GM10847 (cell line): ENCODE results near the gene FSTL1.

Source experiments
- POLR2A ChIP-seq: IDR thresholded peaks from 2 replicates; pipeline ENCODE4 v1.6.1; 2011; ENCODE audit not compliant: insufficient read length; ENCODE audit errors: extremely low read depth

The FSTL1 gene

DNA sequence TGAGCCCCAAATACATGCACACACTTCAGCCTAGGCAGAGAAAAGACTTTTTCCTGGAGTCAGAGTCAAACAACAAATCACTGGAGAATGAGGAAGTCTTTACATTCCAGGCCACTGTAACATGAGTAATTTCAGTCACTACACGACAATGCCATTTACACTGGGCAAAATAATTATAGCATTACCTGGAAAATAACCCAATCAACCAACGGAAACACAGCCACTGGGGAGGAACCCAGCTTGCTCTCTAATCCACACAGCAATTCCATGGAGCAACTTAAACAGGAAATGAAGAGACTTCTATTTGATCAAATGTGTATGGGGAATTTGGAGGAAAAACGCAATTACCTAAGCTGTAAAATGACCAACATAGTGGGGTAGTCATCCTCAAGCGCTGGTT is 15.2 kb downstream of the FSTL1 start:
- TF ChIP-seq POLR2A: no peak

DNA sequence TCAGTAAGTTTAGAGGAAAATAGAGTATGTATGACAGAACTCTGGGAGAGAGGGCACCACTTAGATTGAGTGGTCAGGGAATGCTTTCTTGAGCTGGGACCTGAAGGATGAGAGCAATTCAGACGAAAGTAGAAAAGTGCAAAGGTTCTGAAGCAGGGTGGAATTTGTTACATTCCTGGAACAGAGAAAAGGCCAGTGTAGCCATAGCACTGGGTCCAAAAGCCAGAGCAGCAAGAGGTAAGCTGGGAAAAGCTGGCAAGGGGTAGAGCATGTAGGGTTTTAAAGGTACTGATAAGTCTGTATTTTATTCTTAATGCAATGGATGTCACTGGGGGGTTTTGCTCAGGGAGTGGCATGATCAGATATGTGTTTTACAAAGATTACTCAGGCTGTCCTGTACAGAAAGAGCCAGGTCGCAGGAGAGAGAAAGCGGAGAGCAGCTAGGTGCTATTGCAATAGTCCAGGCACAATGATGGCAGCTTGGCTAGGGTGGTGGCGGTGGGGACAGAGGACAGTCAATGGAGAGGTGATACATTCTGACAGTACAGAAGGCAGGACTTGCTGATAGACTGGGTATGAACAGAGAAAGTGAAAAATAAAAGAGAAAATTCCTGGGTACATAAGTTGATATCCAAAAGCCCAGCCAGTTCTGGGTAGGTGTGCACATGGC is 17.0 kb downstream of the FSTL1 start:
- no peak for TF ChIP-seq POLR2A

DNA sequence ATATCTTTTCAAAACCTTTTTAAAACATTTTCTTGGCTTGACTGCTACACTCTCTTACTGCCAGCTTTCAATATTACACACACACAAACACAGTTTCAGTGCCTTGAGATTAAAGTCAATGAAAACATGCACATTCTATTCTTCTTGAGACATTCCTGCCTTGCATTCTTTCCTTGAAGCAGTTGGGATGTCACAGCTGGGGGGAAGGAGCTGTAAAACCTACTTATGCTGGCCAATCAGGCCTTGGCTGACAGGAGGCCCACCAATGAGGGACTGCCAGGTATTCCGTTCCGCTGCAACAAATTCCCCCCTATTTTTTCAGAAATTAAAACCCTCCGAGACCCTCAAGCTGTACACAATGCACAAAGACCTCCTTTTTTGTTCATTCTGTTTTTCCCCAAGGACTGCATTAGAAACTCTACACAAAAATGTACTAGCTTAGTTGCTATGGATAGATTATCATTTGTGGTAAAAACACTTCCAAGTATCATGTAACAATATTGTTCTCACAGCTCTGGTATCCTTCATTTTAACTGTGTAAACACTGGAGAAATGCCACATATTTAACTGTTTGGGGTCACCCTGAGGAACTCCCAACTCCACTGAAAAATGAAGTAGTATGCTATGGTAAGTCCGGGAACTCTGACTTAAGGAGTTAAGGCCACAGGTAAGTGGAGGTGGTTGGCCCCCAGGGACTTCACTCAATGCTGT is 18.5 kb downstream of the FSTL1 start:
- no peak for TF ChIP-seq POLR2A

DNA sequence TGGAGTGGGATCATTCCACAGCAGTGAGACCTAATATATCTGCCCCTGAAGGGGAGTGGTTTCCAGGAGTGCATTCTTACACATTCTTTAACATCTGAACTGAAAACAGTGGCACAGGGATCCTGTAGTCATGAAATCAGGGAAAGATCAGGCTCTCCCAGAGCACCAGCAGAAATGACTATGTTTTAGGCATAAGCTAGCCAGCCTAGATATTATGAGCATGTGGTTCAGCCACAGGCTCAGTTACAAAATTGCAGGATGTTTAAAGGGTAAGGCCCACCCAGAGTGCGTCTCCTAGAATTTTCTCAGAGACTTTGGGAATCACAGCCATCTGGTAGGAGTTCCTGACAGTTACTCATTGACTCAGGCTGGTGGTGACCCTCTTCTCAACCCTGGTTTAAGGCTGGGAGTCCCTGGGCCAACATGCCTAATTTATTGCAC is 20.9 kb downstream of the FSTL1 start:
- TF ChIP-seq POLR2A: no peak

DNA sequence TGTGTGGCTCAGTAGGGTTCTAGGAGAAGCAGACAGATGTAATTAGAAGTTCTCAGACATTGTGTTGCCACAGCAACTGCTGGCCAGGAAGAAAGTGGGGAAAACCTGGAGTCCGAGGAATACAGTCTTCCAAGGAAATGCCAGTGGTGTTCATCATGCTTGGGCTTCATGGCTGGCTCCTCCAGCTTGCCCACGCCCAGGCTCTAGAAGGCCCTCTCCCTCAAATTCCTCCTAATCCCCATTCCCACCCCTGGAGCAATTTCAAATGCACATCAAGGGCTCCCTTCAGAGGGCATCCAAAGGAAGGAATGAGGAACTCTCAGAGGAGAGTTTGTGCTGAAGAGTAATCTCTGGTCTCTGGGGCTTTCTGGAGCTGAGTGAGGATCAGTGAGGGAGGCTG is 21.9 kb downstream of the FSTL1 start:
- no peak for TF ChIP-seq POLR2A

DNA sequence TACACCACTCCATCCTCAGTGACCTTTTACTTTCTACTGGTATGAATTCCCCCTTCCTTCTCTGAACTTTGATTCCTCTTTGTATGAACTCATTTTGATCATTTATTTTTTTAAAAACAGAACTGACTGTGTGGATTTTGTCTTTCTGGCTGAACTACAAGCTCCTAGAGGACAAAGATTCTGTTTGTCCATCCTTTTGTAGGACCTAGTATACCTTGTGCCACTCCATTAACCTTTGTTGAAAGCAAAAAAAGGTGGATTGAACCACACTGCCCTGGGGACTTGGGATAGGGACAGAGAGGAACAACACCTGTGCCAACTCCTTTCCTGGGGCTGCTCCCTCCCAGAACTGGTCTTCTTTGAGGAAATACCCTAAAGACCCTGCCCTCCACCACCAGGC is 23.6 kb downstream of the FSTL1 start:
- TF ChIP-seq POLR2A: no peak

DNA sequence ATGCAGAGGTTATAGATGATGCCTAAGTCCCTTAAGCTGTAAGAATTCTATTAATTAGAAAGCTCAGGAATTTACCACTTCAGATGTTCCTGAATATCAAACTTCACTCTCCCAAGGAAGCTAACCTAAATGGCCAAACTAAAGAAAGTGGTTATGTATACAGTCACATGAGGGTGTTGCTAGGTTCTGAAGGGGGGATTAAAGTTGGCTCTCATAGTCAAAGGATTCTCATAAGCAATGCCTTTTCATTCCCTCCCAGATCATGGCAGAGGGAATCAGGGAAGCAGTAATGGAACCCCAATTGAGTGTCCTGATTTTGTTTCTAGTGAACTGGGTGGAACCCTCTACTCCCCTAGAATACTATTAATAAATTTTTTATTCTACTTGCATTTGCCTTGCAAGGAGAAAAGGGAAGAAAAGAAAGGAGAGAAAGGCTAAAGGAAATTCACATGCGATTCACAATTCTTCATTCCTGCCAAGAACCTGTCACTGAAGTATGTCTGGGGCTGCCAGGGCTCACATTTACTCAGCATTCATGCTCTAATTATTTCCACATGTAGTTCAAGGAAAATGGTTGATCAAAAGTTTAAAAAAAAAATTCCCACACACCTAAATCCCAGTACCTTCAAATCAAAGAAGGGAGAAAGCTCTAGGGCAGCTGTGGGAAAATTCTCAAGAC is 25.1 kb downstream of the FSTL1 start:
- TF ChIP-seq POLR2A: no peak

DNA sequence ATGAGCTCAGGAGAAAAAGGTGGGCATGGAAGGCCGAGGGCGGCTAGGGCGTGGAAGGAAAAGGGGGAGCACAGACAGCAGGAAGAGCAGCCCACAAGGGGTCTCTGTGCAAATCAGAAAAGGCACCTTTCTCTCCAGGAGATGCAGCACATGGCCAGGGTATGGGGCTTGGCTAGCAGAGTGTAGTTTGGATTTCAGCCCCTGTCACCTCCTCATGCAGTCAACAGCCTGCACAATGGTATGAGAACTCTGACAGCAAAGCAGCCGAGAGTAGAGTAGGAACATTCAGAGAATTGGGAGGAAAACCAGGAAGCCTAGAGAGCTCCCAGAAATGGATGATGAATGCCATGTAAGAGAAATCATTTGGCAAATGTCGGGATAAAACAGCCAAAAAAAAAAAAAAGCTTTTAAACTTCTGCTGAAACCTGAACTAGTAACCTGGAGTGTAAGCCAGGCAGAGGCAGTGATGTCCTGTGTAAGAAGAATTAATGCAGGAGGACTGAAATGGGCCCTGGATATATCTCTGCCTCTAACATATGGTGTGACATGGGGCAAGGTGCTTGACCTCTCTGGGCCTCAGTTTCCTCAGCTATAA is 25.7 kb downstream of the FSTL1 start:
- TF ChIP-seq POLR2A: no peak

DNA sequence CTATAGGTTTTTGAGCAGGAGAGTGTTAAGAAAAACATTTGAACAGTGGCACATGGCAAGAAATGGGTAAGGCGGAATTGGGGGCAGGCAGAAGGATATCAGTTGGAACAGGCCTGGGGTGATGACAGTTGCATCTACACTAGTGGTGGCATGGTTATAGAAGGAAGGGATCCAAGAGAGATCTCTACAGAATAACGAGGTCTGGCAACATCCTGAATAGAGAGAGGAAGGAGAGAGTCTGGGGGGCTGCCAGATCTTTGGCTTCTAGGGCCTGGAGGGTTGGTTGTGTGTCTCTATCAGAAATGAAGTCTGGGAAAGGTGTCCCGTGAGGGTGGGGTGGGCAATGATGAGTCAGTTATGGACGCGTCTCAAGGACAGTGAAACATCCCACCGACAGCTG is 26.3 kb downstream of the FSTL1 start:
- no peak for TF ChIP-seq POLR2A

DNA sequence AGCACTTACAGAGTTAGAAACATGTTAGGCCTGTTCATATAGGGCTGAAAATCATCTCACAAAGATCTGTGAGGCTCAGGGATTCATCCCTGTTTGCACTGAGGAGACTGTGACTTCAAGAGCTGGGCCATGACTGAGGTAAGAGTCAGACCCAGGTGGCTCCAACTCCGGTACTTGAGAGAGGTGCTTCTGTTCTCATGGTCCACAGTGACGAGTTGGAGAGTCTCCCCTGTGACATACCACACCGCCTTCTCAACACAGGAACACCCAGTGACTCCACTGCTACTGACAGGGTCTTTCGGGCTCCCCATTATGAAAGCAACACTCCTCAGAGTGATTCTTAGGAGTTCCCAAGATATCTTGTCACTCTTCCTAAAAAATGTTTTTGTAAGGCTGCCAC is 27.4 kb downstream of the FSTL1 start:
- TF ChIP-seq POLR2A: no peak

DNA sequence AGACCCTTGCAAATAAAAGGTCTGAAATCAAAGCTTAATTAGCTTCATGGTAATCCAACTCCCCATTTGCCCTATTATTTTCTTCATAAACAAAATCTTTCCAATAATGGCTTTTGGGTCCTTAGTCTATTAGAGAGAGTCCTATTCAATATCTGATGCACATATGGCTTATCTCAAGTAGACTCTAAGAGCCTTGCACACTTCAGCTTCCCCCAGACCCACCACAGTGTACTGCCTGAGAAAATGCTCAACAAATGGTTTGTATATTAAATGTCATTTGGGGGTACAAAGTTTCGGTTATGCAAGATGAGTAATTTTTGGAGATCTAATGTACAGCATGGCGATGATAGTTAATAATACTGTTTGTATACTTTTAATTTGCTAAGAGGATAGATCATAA is 28.9 kb downstream of the FSTL1 start:
- no peak for TF ChIP-seq POLR2A

DNA sequence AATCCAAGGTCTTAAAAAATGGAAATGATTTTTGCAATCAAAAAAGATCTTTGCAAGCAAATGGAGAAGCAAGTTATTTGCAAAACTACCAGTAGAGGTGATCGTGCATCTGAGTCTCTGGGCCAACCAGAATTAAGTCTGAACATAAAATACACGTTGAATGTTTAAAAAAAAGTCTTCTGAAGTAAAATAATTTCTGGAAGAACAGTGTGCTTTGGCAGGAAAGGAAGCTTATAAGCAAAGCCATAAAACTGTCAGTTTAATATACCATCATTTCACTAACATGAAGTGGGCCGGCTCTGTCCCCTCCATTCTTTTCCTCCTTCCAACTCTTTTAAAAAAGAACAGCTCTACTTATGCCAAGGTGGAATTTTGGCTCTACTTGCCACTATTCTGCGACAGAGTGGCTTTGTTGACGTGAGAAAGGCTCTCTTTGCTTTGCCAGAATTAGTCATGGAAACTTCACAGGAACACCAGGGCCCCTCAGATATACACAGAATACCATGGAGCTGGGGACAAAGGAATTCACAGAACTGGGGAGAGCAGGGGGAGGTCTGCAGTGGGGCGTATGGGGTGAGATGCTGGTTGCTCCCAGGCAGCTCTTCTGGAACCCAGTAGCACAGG is 29.8 kb downstream of the FSTL1 start:
- TF ChIP-seq POLR2A: no peak

DNA sequence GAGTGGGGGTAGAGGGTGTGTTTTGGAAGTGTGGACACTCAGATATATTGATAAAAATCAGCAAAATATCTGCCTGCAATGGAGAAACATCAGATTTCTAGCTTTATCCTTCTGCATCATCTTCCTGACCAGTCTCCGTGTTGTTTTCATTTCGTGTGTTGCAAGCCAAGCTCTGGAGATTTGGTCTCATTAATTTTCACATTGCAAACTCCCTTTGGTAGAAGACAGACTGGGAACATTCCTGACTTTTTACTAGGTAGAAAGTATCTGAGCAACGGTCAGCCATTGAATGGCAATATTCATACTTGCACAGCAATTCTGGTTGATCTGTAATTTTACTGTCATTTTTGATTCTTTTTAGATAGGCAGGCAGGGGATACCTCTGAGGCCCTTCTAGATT is 30.4 kb downstream of the FSTL1 start:
- no peak for TF ChIP-seq POLR2A

DNA sequence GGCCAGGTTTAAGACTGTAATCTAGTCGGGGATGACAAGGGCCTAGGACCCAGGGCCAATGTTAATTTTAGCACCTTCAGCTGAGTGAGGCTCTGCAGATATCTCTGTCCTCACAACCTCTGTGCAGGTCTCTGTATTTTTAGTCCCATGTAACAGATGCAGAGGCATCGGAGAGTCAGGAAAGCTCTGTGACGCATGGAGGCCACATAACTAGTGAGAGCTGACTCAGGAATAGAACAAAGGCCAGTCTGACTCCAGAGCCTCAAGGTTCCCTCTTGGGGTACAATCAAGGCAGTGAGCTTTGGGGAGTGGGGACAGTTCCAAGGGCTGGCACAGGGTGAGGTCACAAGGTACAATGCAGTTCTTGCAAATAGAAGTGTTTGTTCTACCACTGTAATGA is 31.0 kb downstream of the FSTL1 start:
- TF ChIP-seq POLR2A: no peak

DNA sequence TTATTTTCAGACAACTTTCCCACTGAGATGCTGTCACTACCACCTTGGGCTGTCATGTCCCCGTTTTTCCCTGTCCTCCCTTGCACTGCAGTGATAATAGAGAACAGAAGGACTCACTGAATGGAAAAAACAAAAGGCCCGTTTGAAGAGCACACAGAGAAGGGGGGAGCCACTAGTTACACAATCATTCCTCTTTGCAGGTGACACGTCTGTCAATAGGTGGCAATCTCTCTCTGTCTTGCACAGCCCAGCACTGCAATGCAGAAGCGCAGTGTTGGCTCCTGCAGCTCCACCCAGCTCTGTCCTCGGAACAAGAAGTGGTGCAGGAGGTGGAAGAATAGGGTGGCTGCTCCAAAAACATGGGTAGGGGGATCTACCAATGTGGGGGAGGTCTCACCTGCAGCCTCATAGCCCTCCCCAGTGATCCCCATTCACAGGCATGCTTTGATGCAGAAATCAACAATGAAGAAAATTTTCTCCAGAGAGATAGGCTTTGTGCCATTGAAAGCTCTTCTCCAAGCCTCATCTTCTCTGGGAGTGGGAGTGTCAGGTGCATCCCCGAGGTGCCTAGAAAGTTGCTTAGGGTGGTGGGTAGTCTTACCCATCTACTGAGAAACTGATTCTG is 31.8 kb downstream of the FSTL1 start:
- no peak for TF ChIP-seq POLR2A
